HL-60/S4 (cell line): Measurements from ENCODE around the gene DOK7.

Experiments used
- in situ Hi-C: fragments of 300-500 bp; cut with MboI; formaldehyde crosslinking; loops from 2 replicates; pipeline ENCODE4 v1.14.3; 2022; ENCODE audit warnings: low sequenced_read_pairs

The DOK7 gene

GRCh38 chr4:3517731-3518510 lies 54.8 kb downstream of the DOK7 start:
- in situ Hi-C loops: no loop called here

DNA sequence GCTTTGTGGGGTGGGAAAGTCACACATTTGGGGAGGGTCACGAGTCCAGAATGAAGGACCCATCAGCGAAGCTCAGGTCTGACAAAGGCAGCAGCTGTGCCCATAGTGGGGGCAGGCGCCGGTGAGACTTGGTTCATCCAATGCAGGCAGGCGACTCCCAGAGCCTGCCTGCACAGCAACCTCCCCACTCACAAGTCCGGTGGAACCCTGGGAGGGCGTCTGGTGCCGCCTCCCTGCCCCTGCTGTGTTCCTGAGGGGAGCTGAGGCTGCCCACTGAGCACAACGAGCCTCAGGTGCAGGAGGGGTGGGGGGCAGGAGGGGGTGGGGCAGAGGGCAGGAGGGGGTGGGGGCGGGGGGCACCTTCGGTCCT lies 55.4 kb downstream of the DOK7 start:
- in situ Hi-C loops: no loop called here

DNA sequence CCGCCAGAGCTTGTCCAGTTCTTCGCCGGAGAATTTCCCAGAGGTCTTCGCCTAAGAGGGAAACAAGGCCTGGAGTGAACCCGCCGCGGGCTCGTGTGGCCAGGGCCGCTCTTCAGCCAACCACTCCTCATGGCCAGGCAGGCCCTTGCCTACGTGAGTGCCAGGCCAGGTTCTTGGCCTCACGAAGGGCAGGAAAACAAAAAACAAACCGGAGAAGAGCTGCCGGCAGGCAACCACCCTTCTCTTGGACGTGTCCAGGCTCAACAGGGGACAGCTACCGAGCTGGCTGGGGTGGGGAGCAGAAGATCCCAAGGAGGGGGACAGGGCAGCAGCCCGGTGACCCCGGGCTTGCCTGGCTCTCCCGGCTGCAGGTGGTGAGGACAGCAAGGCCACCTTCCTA lies 55.8 kb downstream of the DOK7 start:
- in situ Hi-C loops: no loop called here

GRCh38 chr4:3519468-3520264 lies 56.6 kb downstream of the DOK7 start:
- in situ Hi-C loops: no loop called here

DNA sequence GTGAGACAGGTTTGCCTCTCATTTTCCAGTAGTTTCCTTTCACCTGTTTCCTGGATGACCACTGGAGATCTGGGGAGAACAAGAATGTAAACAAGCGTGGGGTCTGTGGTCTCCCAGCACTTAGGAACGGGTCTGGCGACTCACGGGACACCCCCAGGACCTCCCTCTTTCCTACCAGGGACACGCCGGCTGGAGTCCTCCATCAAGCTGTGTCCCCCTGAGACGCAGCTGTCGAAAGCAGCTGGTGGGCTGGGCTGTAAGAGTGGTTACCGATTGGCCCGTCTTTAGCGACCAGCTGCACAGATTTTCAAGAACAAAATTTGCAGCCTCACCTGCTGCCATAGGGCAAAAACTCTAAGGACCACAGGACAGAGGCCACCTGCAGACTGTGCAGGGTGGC lies 57.2 kb downstream of the DOK7 start:
- in situ Hi-C loops: no loop called here

GRCh38 chr4:3520796-3521600 lies 57.9 kb downstream of the DOK7 start:
- in situ Hi-C loops: no loop called here

GRCh38 chr4:3521621-3522325 lies 58.7 kb downstream of the DOK7 start:
- in situ Hi-C loops: no loop called here

GRCh38 chr4:3522326-3522640 lies 59.2 kb downstream of the DOK7 start:
- in situ Hi-C loops: no loop called here

DNA sequence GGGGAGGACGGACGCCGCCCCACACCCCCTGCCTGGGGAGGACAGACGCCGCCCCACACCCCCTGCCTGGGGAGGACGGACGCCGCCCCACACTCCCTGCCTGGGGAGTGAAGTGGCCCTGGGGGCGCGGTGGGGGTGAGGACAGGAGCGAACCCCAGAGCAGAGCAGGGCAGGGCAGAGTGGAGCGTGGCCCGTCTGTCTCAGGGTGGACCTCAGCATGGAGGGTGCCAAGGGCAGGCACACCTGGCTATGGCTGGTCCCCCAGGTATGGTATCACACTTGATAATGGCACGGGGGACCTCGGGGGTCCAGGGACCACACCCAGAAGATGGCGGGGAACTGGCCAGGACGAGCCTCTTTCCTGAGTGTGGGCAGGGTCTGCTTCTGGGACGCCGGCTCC lies 59.5 kb downstream of the DOK7 start:
- in situ Hi-C loops: no loop called here

DNA sequence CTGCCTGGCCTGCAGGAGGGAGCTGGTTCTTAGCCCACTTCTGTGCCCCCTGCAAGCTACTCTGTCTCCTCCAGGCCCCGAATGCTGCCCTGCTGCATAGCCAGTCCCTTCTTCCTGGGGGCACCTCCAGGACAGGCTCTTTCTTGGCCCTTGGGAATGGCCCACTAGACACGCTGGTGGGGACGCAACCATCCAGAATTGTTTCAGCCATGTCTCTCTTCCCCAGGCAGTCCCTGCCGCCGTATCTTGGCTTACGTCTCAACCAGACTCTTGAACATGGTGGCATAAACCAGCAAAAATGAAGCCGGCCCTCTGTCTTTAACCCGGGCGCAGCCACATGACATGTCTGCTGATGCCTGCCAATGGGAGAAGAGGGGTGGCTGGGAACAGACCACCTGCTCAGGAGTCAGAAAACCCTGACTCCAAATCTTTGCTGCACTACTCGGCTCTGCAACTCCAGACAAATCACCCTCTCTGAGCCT lies 60.1 kb downstream of the DOK7 start:
- in situ Hi-C loops: no loop called here

GRCh38 chr4:3523628-3524221 lies 60.6 kb downstream of the DOK7 start:
- in situ Hi-C loops: no loop called here

DNA sequence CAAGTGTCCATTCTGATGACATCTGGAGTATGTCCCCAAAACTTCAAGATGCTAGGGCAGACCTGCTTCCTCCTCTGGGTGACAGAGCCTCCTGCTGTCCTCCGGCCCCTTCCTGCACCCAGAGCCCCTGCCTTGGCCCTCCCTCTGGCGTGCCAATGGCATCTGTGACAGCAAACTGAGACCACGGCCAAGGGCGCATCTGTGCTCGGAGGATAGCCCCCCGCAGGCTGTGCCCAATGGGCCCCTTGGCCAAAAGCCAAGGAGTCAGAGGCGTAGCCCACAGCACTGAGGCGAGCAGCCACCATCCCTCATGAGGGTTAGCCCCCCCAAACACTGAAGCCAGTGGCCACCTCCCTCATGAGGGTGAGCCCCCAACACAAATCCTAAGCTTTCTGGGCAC lies 61.2 kb downstream of the DOK7 start:
- in situ Hi-C loops: no loop called here

DNA sequence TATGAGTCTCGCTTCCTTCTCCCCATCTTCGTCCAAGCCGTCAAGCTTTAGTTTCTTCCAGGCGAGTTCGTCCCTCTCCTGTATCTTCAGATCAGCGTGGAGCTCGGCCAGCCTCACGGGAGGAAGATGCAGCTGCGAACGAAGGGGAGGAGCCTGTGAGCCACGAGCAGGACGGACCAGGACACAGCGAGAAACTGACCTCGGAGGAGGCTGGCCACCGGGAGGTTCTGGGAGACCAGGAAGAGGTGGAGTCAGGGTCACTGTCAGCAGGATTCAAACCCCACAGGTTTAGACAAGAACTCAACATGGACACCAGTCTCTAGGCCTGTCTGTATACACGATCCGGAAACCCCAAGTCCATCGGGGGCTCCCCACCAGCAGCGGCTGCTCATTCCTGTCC lies 61.8 kb downstream of the DOK7 start:
- in situ Hi-C loops: no loop called here

DNA sequence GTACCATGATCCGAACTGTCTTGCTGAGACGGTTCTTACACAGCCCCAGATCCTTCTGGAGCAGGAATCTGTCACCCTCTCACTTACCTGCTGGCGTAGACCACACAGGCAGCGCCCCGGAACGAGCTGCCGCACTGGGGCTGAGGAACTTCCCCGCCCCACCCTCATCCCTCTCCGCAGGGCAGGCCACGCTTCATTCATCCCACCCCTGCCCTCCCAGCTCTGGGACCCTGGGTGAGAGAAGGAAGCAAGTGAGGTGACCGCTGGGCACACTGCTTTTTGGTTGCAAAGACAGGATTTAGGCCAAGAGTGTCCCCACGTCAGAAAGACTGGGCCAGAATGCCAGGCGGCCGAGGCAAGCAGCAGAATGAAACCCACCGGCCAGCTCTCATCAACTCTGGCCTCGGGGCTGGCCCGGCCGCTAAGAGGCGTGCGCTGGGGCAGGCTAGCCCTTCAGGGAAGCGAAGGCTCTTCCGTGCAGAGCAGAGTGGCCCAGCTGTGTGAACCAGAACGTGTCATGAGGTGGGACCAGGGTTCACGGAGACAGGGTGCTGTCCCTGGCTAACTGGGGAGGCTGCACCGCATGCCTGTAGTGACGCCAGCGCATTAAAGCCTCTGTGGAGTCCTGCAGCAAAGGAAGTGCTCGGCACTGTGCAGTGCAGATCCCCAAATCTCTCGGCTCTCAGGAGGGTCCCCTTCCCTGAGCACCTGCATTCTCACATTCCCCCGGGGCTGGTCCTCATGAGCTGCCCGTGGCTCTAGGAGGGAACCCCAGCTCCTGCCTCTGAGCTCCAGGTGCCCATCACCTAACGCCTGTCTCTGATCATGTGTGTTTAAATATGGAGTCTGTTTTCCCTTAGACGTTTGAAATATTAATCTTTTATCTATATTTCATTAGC lies 62.7 kb downstream of the DOK7 start:
- in situ Hi-C loops: no loop called here

DNA sequence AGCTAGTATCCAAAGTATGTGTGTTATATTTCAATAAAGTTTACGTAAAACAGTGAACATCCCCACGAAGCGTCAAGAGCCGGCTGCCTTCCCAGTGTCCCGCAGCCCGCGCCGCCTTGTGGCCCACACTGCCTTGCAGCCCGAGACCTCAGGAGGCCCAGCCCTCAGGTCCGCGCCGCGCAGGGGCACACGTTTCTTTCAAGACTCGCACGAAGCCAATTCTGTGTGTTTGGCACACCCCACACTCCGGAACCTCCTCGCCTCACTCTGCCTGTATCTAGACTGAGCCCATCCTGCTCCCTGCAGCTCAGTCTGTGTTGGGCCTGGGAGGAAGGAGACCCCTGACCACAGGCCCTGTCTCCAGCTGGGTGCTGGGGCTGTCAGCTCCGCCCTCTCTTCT lies 63.4 kb downstream of the DOK7 start:
- in situ Hi-C loops: no loop called here

- in situ Hi-C loops: no loop called here
Measured at GRCh38 chr4:3527101-3527913, 64.2 kb downstream of the DOK7 start.

- in situ Hi-C loops: no loop called here
Measured at GRCh38 chr4:3527914-3528876, 65.1 kb downstream of the DOK7 start.

- in situ Hi-C loops: no loop called here
Measured at GRCh38 chr4:3529363-3529762, 66.3 kb downstream of the DOK7 start.
